ENCODE data around the gene IFITM1.
"Not testable (repeated sequence)": the region's sequence is repeated elsewhere in the genome, so short reads cannot be mapped to it uniquely, and the experiment has no call there.

Gene IFITM1

GRCh38 chr11:350033-350722, 36.3 kb downstream of the IFITM1 start:
- FAIRE-seq: not testable (repeated sequence)

GRCh38 chr11:350723-351255, 36.9 kb downstream of the IFITM1 start:
- FAIRE-seq: no peak

- no peak for FAIRE-seq
Observed at GRCh38 chr11:351411-351810, 37.6 kb downstream of the IFITM1 start.

GRCh38 chr11:352456-353031, 38.7 kb downstream of the IFITM1 start:
- no peak for FAIRE-seq

GRCh38 chr11:353179-353873, 39.5 kb downstream of the IFITM1 start:
- FAIRE-seq: no peak

GRCh38 chr11:355581-356458, 42.0 kb downstream of the IFITM1 start:
- FAIRE-seq: no peak

- no peak for FAIRE-seq
Observed at GRCh38 chr11:356610-357009, 42.8 kb downstream of the IFITM1 start.

- FAIRE-seq: no peak
Observed at GRCh38 chr11:357582-357981, 43.7 kb downstream of the IFITM1 start.

GRCh38 chr11:358129-358800, 44.4 kb downstream of the IFITM1 start:
- FAIRE-seq: no peak

GRCh38 chr11:359181-359714, 45.4 kb downstream of the IFITM1 start:
- no peak for FAIRE-seq

- FAIRE-seq: no peak
Observed at GRCh38 chr11:360326-361280, 46.8 kb downstream of the IFITM1 start.

GRCh38 chr11:362642-363442, 49.0 kb downstream of the IFITM1 start:
- no peak for FAIRE-seq

- not testable (repeated sequence) for FAIRE-seq
Observed at GRCh38 chr11:363443-363805, 49.6 kb downstream of the IFITM1 start.

GRCh38 chr11:363948-364761, 50.3 kb downstream of the IFITM1 start:
- no peak for FAIRE-seq
